WTC11 (cell line): ENCODE data around the gene TCF3. TPM values are rescaled to one million over a fixed set of nuclear protein-coding genes. Genes with fewer than 3 reads are reported as not detected.

Experiments
- ATAC-seq: fragments of 200-7000 bp; cut with Tn5 transposase; 2 replicates; pipeline ENCODE4 v1.10.0; 2021; ENCODE audit warnings: mild to moderate bottlenecking, moderate library complexity
- CTCF ChIA-PET: fragments of 300-600 bp; sonication (Branson Sonifier 250); formaldehyde crosslinking; loops from one replicate; lab custom pipeline; 2021; ENCODE audit warnings: antibody characterized with exemption; lab: Charles Lee
- POLR2A ChIA-PET: fragments of 350-600 bp; sonication (Branson Sonifier 250); formaldehyde crosslinking; loops from one replicate; lab custom pipeline; 2021; ENCODE audit warnings: antibody characterized with exemption; lab: Charles Lee
- DNase-seq: peaks from one replicate; pipeline ENCODE4 v3.0.0; 2021; ENCODE audit warnings: low spot score
- H3K27ac Mint-ChIP-seq: 2 replicates; pipeline ENCODE4 v1.8.0; 2021; ENCODE audit warnings: mixed read lengths
- H3K27me3 Mint-ChIP-seq: 2 replicates; pipeline ENCODE4 v1.8.0; 2021; ENCODE audit warnings: low read depth, mild to moderate bottlenecking, moderate library complexity, mixed read lengths
- H3K36me3 Mint-ChIP-seq: 2 replicates; pipeline ENCODE4 v1.8.0; 2021; ENCODE audit warnings: mixed read lengths
- H3K4me1 Mint-ChIP-seq: 2 replicates; pipeline ENCODE4 v1.8.0; 2022; ENCODE audit warnings: mixed read lengths
- H3K4me3 Mint-ChIP-seq: 2 replicates; pipeline ENCODE4 v1.8.0; 2021; ENCODE audit warnings: mild to moderate bottlenecking, moderate library complexity, mixed read lengths
- H3K9me3 Mint-ChIP-seq: 2 replicates; pipeline ENCODE4 v1.8.0; 2021; ENCODE audit warnings: mixed read lengths
- AFF4 ChIP-seq: sonication (generic); formaldehyde crosslinking; IDR thresholded peaks from 2 replicates; pipeline ENCODE4 v1.8.1; 2023; ENCODE audit warnings: mild to moderate bottlenecking, missing genetic modification reagents, borderline replicate concordance
- CTCF ChIP-seq: fragments of 200-600 bp; IDR thresholded peaks from 2 replicates; pipeline ENCODE4 v1.8.0; 2022; ENCODE audit warnings: antibody characterized with exemption
- E2F1 ChIP-seq: sonication (generic); formaldehyde crosslinking; IDR thresholded peaks from 2 replicates; pipeline ENCODE4 v1.8.0; 2022; ENCODE audit warnings: mild to moderate bottlenecking, missing genetic modification reagents
- ELF4 ChIP-seq: sonication (generic); formaldehyde crosslinking; IDR thresholded peaks from 2 replicates; pipeline ENCODE4 v1.8.1; 2022; ENCODE audit warnings: low read depth, mild to moderate bottlenecking, moderate library complexity, missing genetic modification reagents
- EMX1 ChIP-seq: fragments of 250-450 bp; sonication (Bioruptor Pico); IDR thresholded peaks from 2 replicates; pipeline ENCODE4 v1.8.0; 2021; ENCODE audit warnings: mild to moderate bottlenecking
- ESRRA ChIP-seq: sonication (generic); formaldehyde crosslinking; IDR thresholded peaks from 2 replicates; pipeline ENCODE4 v1.8.1; 2022; ENCODE audit warnings: mild to moderate bottlenecking, missing genetic modification reagents, borderline replicate concordance
- FOXJ3 ChIP-seq: sonication (generic); formaldehyde crosslinking; IDR thresholded peaks from 2 replicates; pipeline ENCODE4 v1.9.0; 2021; ENCODE audit warnings: missing genetic modification reagents, mild to moderate bottlenecking, borderline replicate concordance
- GABPB1 ChIP-seq: sonication (generic); formaldehyde crosslinking; IDR thresholded peaks from 2 replicates; pipeline ENCODE4 v1.8.1; 2023; ENCODE audit warnings: mild to moderate bottlenecking, missing genetic modification reagents
- KAT7 ChIP-seq: sonication (generic); formaldehyde crosslinking; IDR thresholded peaks from 2 replicates; pipeline ENCODE4 v1.8.1; 2023; ENCODE audit warnings: missing genetic modification reagents, mild to moderate bottlenecking, borderline replicate concordance
- NFATC4 ChIP-seq: fragments of 250-450 bp; sonication (Bioruptor Pico); IDR thresholded peaks from 2 replicates; pipeline ENCODE4 v1.9.0; 2021; ENCODE audit warnings: mild to moderate bottlenecking
- NFYB ChIP-seq: sonication (generic); formaldehyde crosslinking; conservative IDR thresholded peaks from 2 replicates; pipeline ENCODE4 v1.8.0; 2022; ENCODE audit warnings: low read depth, missing genetic modification reagents
- SMAD3 ChIP-seq: sonication (generic); formaldehyde crosslinking; IDR thresholded peaks from 2 replicates; pipeline ENCODE4 v1.8.0; 2022; ENCODE audit warnings: missing genetic modification reagents, mild to moderate bottlenecking, borderline replicate concordance
- TEAD4 ChIP-seq: sonication (generic); formaldehyde crosslinking; IDR thresholded peaks from 2 replicates; pipeline ENCODE4 v1.8.0; 2022; ENCODE audit warnings: mild to moderate bottlenecking, missing genetic modification reagents
- ZMAT4 ChIP-seq: fragments of 250-450 bp; sonication (Bioruptor Pico); IDR thresholded peaks from 2 replicates; pipeline ENCODE4 v1.9.0; 2021; ENCODE audit warnings: mild to moderate bottlenecking
- ZNF121 ChIP-seq: sonication (generic); formaldehyde crosslinking; IDR thresholded peaks from 2 replicates; pipeline ENCODE4 v1.8.0; 2023; ENCODE audit warnings: missing genetic modification reagents
- ZNF138 ChIP-seq: sonication (generic); formaldehyde crosslinking; conservative IDR thresholded peaks from 2 replicates; pipeline ENCODE4 v1.8.1; 2022; ENCODE audit warnings: mild to moderate bottlenecking, moderate library complexity, missing genetic modification reagents
- ZNF423 ChIP-seq: fragments of 250-450 bp; sonication (Bioruptor Pico); IDR thresholded peaks from 2 replicates; pipeline ENCODE4 v2.1.2; 2022; ENCODE audit warnings: mild to moderate bottlenecking, moderate library complexity
- ZNF425 ChIP-seq: fragments of 250-450 bp; sonication (Bioruptor Pico); conservative IDR thresholded peaks from 2 replicates; pipeline ENCODE4 v1.9.0; 2021; ENCODE audit warnings: mild to moderate bottlenecking
- total RNA-seq: library from RNA; stranded (reverse); gene quantifications from 3 replicates; pipeline ENCODE4 v1.2.3, GENCODE V29; 2021

The TCF3 gene
- total RNA-seq, 1 experiment from 2014 or later, result 324 TPM

GRCh38 chr19:1610579-1610978 is 41.8 kb downstream of the TCF3 start:
- H3K27me3 Mint-ChIP-seq, result no peaks in the 10 kb centered on the region
- no peak overlapping the region for H3K27ac Mint-ChIP-seq
- H3K4me3 Mint-ChIP-seq, result no peak overlapping the region
- peaks cover 4% of the 10 kb centered on the region; the same call in 1 of the 2 replicates for H3K4me1 Mint-ChIP-seq
- no peaks in the 10 kb centered on the region for H3K9me3 Mint-ChIP-seq
- POLR2A ChIA-PET, result no interaction called here
- no peak for DNase-seq
- TF ChIP-seq EMX1 (CRISPR knock-in tag) (no peak), CTCF (no peak), TEAD4 (CRISPR knock-in tag) (no peak), NFATC4 (no peak), ZNF121 (CRISPR knock-in tag) (no peak), ELF4 (no peak), ZNF425 (no peak), ZNF423 (CRISPR knock-in tag) (no peak), AFF4 (CRISPR knock-in tag) (no peak), FOXJ3 (CRISPR knock-in tag) (no peak), NFYB (CRISPR knock-in tag) (no peak), ZNF138 (CRISPR knock-in tag) (no peak), GABPB1 (CRISPR knock-in tag) (no peak)
- no peak for ATAC-seq
- CTCF ChIA-PET, result no interaction called here
- H3K36me3 Mint-ChIP-seq, result peaks cover 35% of the 10 kb centered on the region

- Mint-ChIP-seq H3K9me3 (no peaks in the 10 kb centered on the region), H3K27ac (0 out of 2 replicates have a peak overlapping the region, but pooled peaks have one; percentile 32), H3K4me1 (peaks cover 4% of the 10 kb centered on the region; the same call in 1 of the 2 replicates)
- TF ChIP-seq SMAD3 (CRISPR knock-in tag) (no peak), ZMAT4 (no peak), ESRRA (CRISPR knock-in tag) (no peak), E2F1 (CRISPR knock-in tag) (no peak), KAT7 (CRISPR knock-in tag) (no peak)
- TF ChIP-seq, all 79 proteins: peak for 0
- H3K36me3 Mint-ChIP-seq, result peaks cover 31% of the 10 kb centered on the region
- CTCF ChIA-PET, result interaction anchor here (1.0 to 2.5 kb wide), 3 partner anchors 15 to 216 kb away, joined by 3 to 7 read pairs (median 3); no protein-coding TSS in a partner anchor
- no peaks in the 10 kb centered on the region for H3K27me3 Mint-ChIP-seq
- DNase-seq, result no peak
- POLR2A ChIA-PET, result no interaction called here
- ATAC-seq, result no peak
- no peak overlapping the region for H3K4me3 Mint-ChIP-seq
Observed at GRCh38 chr19:1609680-1610474, 42.5 kb downstream of the TCF3 start.
